ENCODE measurements around the gene SNX30. TPM values are rescaled to one million over a fixed set of nuclear protein-coding genes. Genes with fewer than 3 reads are reported as not detected.

Gene SNX30
- total RNA-seq, 1 experiment from 2014 or later, result 12.7 TPM

GRCh38 chr9:112711050-112711689 lies 39.4 kb upstream of the SNX30 start:
- POLR2A ChIA-PET, result no interaction called here
- H3K9me2 ChIP-seq (ENCODE audit: insufficient read depth), result no peaks in the 10 kb centered on the region
- no peaks in the 10 kb centered on the region for H3K27me3 ChIP-seq (ENCODE audit: insufficient read depth, low read length)
- RAD21 ChIA-PET (ENCODE audit: low non-redundant PET in 1 of 2, low total read pairs in 2 of 2, uncharacterized antibody in 2 of 2, unreplicated experiment in 2 of 2), result no interaction called here
- intact Hi-C loops (cut with micrococcal nuclease), result loop anchor here (2.0 to 10.0 kb wide), 3 partner anchors 84 to 598 kb away; partner anchors contain the start of gene KIAA1958
- no TSS peak for BruUV-seq (replicated peaks)
- no peaks in the 10 kb centered on the region for H3K4me1 ChIP-seq (ENCODE audit: control insufficient read depth in 1 of 2, insufficient read depth in 2 of 2, low read length in 2 of 2)
- no peak overlapping the region for H3K4me3 ChIP-seq (replicated peaks in 1 of 2; ENCODE audit: low read depth in 1 of 2, low read length in 2 of 2)
- CTCF ChIA-PET, result no interaction called here
- no peaks in the 10 kb centered on the region for H3K9me3 ChIP-seq (ENCODE audit: control insufficient read depth in 1 of 2, insufficient read depth in 1 of 2, low read depth in 1 of 2, low read length in 2 of 2)
- TF ChIP-seq RAD21 (IDR thresholded peaks at IDR 0.05; ENCODE audit: low read depth), result peak; percentile 56
- no peak for TF ChIP-seq FOSL1 (IDR thresholded peaks at IDR 0.05; ENCODE audit: low read depth)
- TF ChIP-seq CTCF (IDR thresholded peaks at IDR 0.05 in 2 of 3, conservative IDR thresholded peaks at IDR 0.05 in 1 of 3; ENCODE audit: borderline replicate concordance in 1 of 3, insufficient read depth in 1 of 3, low read depth in 2 of 3, low read length in 2 of 3), result peak; percentile 36 to 57 (median 49); a peak in 5 of 6 replicates
- H3K4me2 ChIP-seq (ENCODE audit: low read length), result no peak overlapping the region
- no peak overlapping the region for H3K9ac ChIP-seq (ENCODE audit: low read length)
- peaks cover 0 to 3% of the 10 kb centered on the region in 2 experiments; a peak in 1 of 4 replicates for H3K36me3 ChIP-seq (ENCODE audit: control insufficient read depth in 1 of 2, insufficient read depth in 2 of 2, low read length in 2 of 2)
- peaks cover 35% of the 10 kb centered on the region for H3K79me2 ChIP-seq (ENCODE audit: insufficient read depth, low read length)
- ATAC-seq (no peak), DNase-seq (ENCODE audit: low read depth, low spot score) (no peak)
- H2AFZ ChIP-seq (ENCODE audit: low read depth, low read length, poor library complexity, severe bottlenecking), result no peak overlapping the region
- H4K20me1 ChIP-seq (ENCODE audit: insufficient read depth), result 0 out of 2 replicates have a peak, but pooled peaks cover 4% of the 10 kb centered on the region
- no peak overlapping the region for H3K27ac ChIP-seq (ENCODE audit: low read depth, low read length)

- TF ChIP-seq EGR1 (IDR thresholded peaks at IDR 0.05; ENCODE audit: low read depth) (no peak), EZH2phosphoT487 (IDR thresholded peaks at IDR 0.05; ENCODE audit: borderline replicate concordance) (no peak), POLR2A (IDR thresholded peaks at IDR 0.05; ENCODE audit: borderline replicate concordance, extremely low read depth, insufficient read depth, insufficient read length) (no peak), ZFX (IDR thresholded peaks at IDR 0.05) (no peak), SRF (IDR thresholded peaks at IDR 0.05; ENCODE audit: low read depth) (no peak), RAD21 (IDR thresholded peaks at IDR 0.05; ENCODE audit: low read depth) (no peak), ATF3 (IDR thresholded peaks at IDR 0.05) (no peak), ZNF274 (IDR thresholded peaks at IDR 0.05; ENCODE audit: low read depth, low read length) (no peak), FOSL1 (IDR thresholded peaks at IDR 0.05; ENCODE audit: low read depth) (no peak)
- Histone ChIP-seq H3K27ac (ENCODE audit: low read depth, low read length) (no peak overlapping the region), H3K4me3 (replicated peaks in 1 of 2; ENCODE audit: low read depth in 1 of 2, low read length in 2 of 2) (no peak overlapping the region), H3K27me3 (ENCODE audit: insufficient read depth, low read length) (no peaks in the 10 kb centered on the region), H3K9me3 (ENCODE audit: control insufficient read depth in 1 of 2, insufficient read depth in 1 of 2, low read depth in 1 of 2, low read length in 2 of 2) (no peaks in the 10 kb centered on the region), H3K36me3 (ENCODE audit: control insufficient read depth in 1 of 2, insufficient read depth in 2 of 2, low read length in 2 of 2) (peaks cover 0 to 3% of the 10 kb centered on the region in 2 experiments; a peak in 1 of 4 replicates), H3K79me2 (ENCODE audit: insufficient read depth, low read length) (peaks cover 47% of the 10 kb centered on the region), H2AFZ (ENCODE audit: low read depth, low read length, poor library complexity, severe bottlenecking) (no peak overlapping the region), H3K9me2 (ENCODE audit: insufficient read depth) (no peaks in the 10 kb centered on the region), H4K20me1 (ENCODE audit: insufficient read depth) (0 out of 2 replicates have a peak, but pooled peaks cover under 1% of the 10 kb centered on the region), H3K4me1 (ENCODE audit: control insufficient read depth in 1 of 2, insufficient read depth in 2 of 2, low read length in 2 of 2) (peaks cover 0 to 4% of the 10 kb centered on the region in 2 experiments; a peak in 1 of 4 replicates), H3K9ac (ENCODE audit: low read length) (no peak overlapping the region), H3K4me2 (ENCODE audit: low read length) (no peak overlapping the region)
- ATAC-seq, result no peak
- intact Hi-C loops (cut with micrococcal nuclease), result loop anchor here (10.0 kb wide), 2 partner anchors 82 to 228 kb away; partner anchors contain the start of gene KIAA1958
- ChIA-PET CTCF (interaction anchor here (1.4 kb wide), 1 partner anchor 269 kb away, joined by 3 read pairs; no protein-coding TSS in a partner anchor), POLR2A (no interaction called here), RAD21 (ENCODE audit: low non-redundant PET in 1 of 2, low total read pairs in 2 of 2, uncharacterized antibody in 2 of 2, unreplicated experiment in 2 of 2) (no interaction called here)
- DNase-seq (ENCODE audit: low read depth, low spot score), result no peak
- no TSS peak for BruUV-seq (replicated peaks)
Measured at GRCh38 chr9:112712678-112713077, 37.9 kb upstream of the SNX30 start.
